HUES48 (cell line): ENCODE results near the gene UBE3A.

Source experiments
- H3K27ac ChIP-seq: one replicate; pipeline ENCODE4 v1.7.0; 2013; ENCODE audit warnings: low read depth, low read length, inconsistent platforms
- H3K27me3 ChIP-seq: 2 replicates; pipeline ENCODE4 v1.6.1; 2013; ENCODE audit warnings: mild to moderate bottlenecking, low read length; ENCODE audit not compliant: control insufficient read depth, insufficient read depth
- H3K36me3 ChIP-seq: 2 replicates; pipeline ENCODE4 v1.6.1; 2013; ENCODE audit warnings: low read length; ENCODE audit not compliant: control insufficient read depth, insufficient read depth
- H3K4me1 ChIP-seq: 2 replicates; pipeline ENCODE4 v1.6.1; 2013; ENCODE audit warnings: mild to moderate bottlenecking, low read length; ENCODE audit not compliant: control insufficient read depth, insufficient read depth
- H3K4me3 ChIP-seq: 2 replicates; pipeline ENCODE4 v1.5.1; 2013; ENCODE audit warnings: mild to moderate bottlenecking, low read depth, low read length
- H3K9ac ChIP-seq: 2 replicates; pipeline ENCODE4 v1.6.1; 2013; ENCODE audit warnings: mild to moderate bottlenecking, low read depth, low read length, moderate library complexity
- H3K9me3 ChIP-seq: 2 replicates; pipeline ENCODE4 v1.6.1; 2013; ENCODE audit warnings: low read length; ENCODE audit not compliant: control insufficient read depth, insufficient read depth

Gene UBE3A

GRCh38 chr15:25437777-25438600 is 835 bp downstream of the UBE3A start:
- Histone ChIP-seq H3K9ac (peak overlapping the region; percentile 99), H3K36me3 (no peaks in the 10 kb centered on the region), H3K27ac (peak overlapping the region; percentile 99), H3K27me3 (no peaks in the 10 kb centered on the region), H3K9me3 (no peaks in the 10 kb centered on the region), H3K4me3 (peak overlapping the region; percentile 97), H3K4me1 (peaks cover 17% of the 10 kb centered on the region)

GRCh38 chr15:25436707-25437106 is 2.1 kb downstream of the UBE3A start:
- Histone ChIP-seq H3K4me1 (peaks cover 27% of the 10 kb centered on the region), H3K9ac (no peak overlapping the region), H3K27me3 (no peaks in the 10 kb centered on the region), H3K4me3 (peak overlapping the region; percentile 97), H3K9me3 (no peaks in the 10 kb centered on the region), H3K27ac (no peak overlapping the region), H3K36me3 (no peaks in the 10 kb centered on the region)

GRCh38 chr15:25435474-25436243 is 3.2 kb downstream of the UBE3A start:
- peaks cover 32% of the 10 kb centered on the region for H3K4me1 ChIP-seq
- no peaks in the 10 kb centered on the region for H3K27me3 ChIP-seq
- no peaks in the 10 kb centered on the region for H3K36me3 ChIP-seq
- H3K27ac ChIP-seq = no peak overlapping the region
- no peaks in the 10 kb centered on the region for H3K9me3 ChIP-seq
- no peak overlapping the region for H3K9ac ChIP-seq
- no peak overlapping the region for H3K4me3 ChIP-seq

GRCh38 chr15:25433118-25433865 is 5.5 kb downstream of the UBE3A start:
- Histone ChIP-seq H3K4me1 (peaks cover 36% of the 10 kb centered on the region), H3K9ac (no peak overlapping the region), H3K27me3 (no peaks in the 10 kb centered on the region), H3K27ac (no peak overlapping the region), H3K9me3 (no peaks in the 10 kb centered on the region), H3K4me3 (no peak overlapping the region), H3K36me3 (no peaks in the 10 kb centered on the region)

- no peak overlapping the region for H3K4me3 ChIP-seq
- peaks cover 34% of the 10 kb centered on the region for H3K4me1 ChIP-seq
- H3K27ac ChIP-seq = no peak overlapping the region
- no peaks in the 10 kb centered on the region for H3K9me3 ChIP-seq
- H3K9ac ChIP-seq = no peak overlapping the region
- H3K36me3 ChIP-seq = no peaks in the 10 kb centered on the region
- no peaks in the 10 kb centered on the region for H3K27me3 ChIP-seq
Observed at GRCh38 chr15:25431836-25432561, 6.8 kb downstream of the UBE3A start.

- Histone ChIP-seq H3K9ac (no peak overlapping the region), H3K4me3 (no peak overlapping the region), H3K27me3 (no peaks in the 10 kb centered on the region), H3K36me3 (no peaks in the 10 kb centered on the region), H3K27ac (no peak overlapping the region), H3K9me3 (no peaks in the 10 kb centered on the region), H3K4me1 (peaks cover 27% of the 10 kb centered on the region)
Observed at GRCh38 chr15:25427861-25428260, 11.0 kb downstream of the UBE3A start.

- Histone ChIP-seq H3K9me3 (no peaks in the 10 kb centered on the region), H3K4me1 (peaks cover 21% of the 10 kb centered on the region), H3K9ac (no peak overlapping the region), H3K4me3 (no peak overlapping the region), H3K36me3 (no peaks in the 10 kb centered on the region), H3K27ac (no peak overlapping the region), H3K27me3 (no peaks in the 10 kb centered on the region)
Observed at GRCh38 chr15:25426896-25427610, 11.8 kb downstream of the UBE3A start.

GRCh38 chr15:25424073-25424472 is 14.8 kb downstream of the UBE3A start:
- H3K36me3 ChIP-seq = no peaks in the 10 kb centered on the region
- peaks cover 16% of the 10 kb centered on the region; the same call in 1 of the 2 replicates for H3K4me1 ChIP-seq
- no peak overlapping the region for H3K4me3 ChIP-seq
- no peaks in the 10 kb centered on the region for H3K9me3 ChIP-seq
- no peak overlapping the region for H3K27ac ChIP-seq
- H3K27me3 ChIP-seq = no peaks in the 10 kb centered on the region
- H3K9ac ChIP-seq = no peak overlapping the region

- no peaks in the 10 kb centered on the region for H3K27me3 ChIP-seq
- H3K4me1 ChIP-seq = peaks cover 19% of the 10 kb centered on the region
- H3K9ac ChIP-seq = no peak overlapping the region
- H3K27ac ChIP-seq = no peak overlapping the region
- no peak overlapping the region for H3K4me3 ChIP-seq
- no peaks in the 10 kb centered on the region for H3K36me3 ChIP-seq
- no peaks in the 10 kb centered on the region for H3K9me3 ChIP-seq
Observed at GRCh38 chr15:25422021-25422420, 16.8 kb downstream of the UBE3A start.

GRCh38 chr15:25418202-25418601 is 20.6 kb downstream of the UBE3A start:
- Histone ChIP-seq H3K4me1 (peaks cover 23% of the 10 kb centered on the region), H3K9me3 (no peaks in the 10 kb centered on the region), H3K27me3 (no peaks in the 10 kb centered on the region), H3K36me3 (no peaks in the 10 kb centered on the region), H3K9ac (no peak overlapping the region), H3K27ac (no peak overlapping the region), H3K4me3 (no peak overlapping the region)
